ENCODE results near the gene DNAAF9.

DNA sequence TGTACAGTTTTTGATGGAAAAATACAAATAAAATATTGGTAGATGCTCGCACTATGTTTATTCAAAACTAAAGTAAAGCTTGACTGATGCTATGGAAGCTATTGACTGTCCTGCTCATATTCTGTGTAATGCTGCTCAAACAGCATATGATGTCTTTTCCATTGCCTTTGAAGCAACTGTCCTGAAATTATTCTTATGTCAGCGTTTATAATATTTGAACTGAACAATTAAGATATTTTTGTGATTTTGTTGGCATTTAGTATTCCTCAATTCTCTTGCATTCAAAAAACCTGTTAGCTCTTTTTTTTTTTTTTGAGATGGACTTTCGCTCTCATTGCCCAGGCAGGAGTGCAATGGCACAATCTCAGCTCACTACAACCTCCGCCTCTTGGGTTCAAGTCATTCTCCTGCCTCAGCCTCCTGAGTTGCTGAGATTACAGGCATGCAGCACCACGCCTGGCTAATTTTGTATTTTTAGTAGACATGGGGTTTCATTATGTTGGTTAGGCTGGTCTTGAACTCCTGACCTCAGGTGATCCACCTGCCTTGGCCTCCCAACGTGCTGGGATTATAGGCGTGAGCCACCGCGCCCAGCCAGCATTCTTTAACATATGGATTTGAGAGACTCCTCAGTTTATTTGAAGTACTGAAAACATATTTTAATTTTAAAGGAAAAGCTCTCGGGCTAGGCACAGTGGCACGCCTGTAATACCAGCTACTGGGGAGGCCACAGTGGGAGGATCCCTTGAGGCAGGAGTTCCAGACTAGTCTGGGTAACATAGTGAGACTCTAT, 5.3 kb upstream of the DNAAF9 start:
- TF ChIP-seq, protein P1, sequence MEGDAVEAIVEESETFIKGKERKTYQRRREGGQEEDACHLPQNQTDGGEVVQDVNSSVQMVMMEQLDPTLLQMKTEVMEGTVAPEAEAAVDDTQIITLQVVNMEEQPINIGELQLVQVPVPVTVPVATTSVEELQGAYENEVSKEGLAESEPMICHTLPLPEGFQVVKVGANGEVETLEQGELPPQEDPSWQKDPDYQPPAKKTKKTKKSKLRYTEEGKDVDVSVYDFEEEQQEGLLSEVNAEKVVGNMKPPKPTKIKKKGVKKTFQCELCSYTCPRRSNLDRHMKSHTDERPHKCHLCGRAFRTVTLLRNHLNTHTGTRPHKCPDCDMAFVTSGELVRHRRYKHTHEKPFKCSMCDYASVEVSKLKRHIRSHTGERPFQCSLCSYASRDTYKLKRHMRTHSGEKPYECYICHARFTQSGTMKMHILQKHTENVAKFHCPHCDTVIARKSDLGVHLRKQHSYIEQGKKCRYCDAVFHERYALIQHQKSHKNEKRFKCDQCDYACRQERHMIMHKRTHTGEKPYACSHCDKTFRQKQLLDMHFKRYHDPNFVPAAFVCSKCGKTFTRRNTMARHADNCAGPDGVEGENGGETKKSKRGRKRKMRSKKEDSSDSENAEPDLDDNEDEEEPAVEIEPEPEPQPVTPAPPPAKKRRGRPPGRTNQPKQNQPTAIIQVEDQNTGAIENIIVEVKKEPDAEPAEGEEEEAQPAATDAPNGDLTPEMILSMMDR (IDR thresholded peaks at IDR 0.05) = no peak
- no peak for TF ChIP-seq POLR2A (IDR thresholded peaks at IDR 0.05)

Measured in testis (tissue), 2 donors.